Measurements from ENCODE around the gene SAMD14.

DNA sequence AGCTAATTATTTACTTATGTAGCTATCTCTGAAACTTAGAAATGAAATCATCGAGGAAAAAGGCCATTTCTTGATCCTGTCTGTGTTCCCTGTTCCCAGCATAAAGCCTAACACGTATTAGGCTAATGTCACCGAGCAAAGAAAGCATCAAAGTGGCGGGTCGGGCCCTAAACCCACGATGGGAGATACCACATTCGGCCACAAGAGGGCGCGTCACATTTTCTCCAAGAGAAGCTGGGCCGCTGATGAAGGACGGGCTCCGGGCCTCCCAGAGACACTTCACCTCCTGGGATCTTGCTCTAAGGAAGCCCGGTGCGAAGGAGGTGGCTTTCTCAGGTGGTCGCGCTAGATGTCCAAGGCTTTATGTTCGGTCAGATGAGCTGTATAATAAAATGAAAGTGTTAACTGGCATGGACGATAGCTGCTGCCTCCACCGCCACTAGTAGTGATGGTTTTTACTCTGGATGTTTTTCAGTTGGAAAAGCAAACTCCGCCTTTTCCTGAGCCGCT lies 35.7 kb downstream of the SAMD14 start:
- TF ChIP-seq, protein P1, sequence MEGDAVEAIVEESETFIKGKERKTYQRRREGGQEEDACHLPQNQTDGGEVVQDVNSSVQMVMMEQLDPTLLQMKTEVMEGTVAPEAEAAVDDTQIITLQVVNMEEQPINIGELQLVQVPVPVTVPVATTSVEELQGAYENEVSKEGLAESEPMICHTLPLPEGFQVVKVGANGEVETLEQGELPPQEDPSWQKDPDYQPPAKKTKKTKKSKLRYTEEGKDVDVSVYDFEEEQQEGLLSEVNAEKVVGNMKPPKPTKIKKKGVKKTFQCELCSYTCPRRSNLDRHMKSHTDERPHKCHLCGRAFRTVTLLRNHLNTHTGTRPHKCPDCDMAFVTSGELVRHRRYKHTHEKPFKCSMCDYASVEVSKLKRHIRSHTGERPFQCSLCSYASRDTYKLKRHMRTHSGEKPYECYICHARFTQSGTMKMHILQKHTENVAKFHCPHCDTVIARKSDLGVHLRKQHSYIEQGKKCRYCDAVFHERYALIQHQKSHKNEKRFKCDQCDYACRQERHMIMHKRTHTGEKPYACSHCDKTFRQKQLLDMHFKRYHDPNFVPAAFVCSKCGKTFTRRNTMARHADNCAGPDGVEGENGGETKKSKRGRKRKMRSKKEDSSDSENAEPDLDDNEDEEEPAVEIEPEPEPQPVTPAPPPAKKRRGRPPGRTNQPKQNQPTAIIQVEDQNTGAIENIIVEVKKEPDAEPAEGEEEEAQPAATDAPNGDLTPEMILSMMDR (conservative IDR thresholded peaks at IDR 0.05; ENCODE audit: low read length), result peak; percentile 96
- no peak for TF ChIP-seq EZH2phosphoT487 (IDR thresholded peaks at IDR 0.05; ENCODE audit: borderline replicate concordance, low read depth, low read length)

Data from OCI-LY7 (cell line).